Ovary (tissue), 3 donors: Measurements from ENCODE around the gene TMEM59L.

Experiments used
- CTCF ChIP-seq, 3 donors: fragments of 450-650 bp in 2 of 3; fragments of 200-600 bp in 1 of 3; IDR thresholded peaks; one replicate each; pipeline versions ENCODE4 v1.5.1 to v1.8.0; 2016 to 2022; ENCODE audit warnings: antibody characterized with exemption in 3 of 3, mild to moderate bottlenecking in 1 of 3
- EP300 ChIP-seq: sonication (generic); formaldehyde crosslinking; IDR thresholded peaks from one replicate; pipeline ENCODE4 v1.6.1; 2017; ENCODE audit warnings: antibody characterized with exemption
- POLR2A ChIP-seq: fragments of 450-650 bp; IDR thresholded peaks from one replicate; pipeline ENCODE4 v1.6.1; 2017; ENCODE audit warnings: antibody characterized with exemption, mild to moderate bottlenecking, moderate library complexity
- donor health status: DM: no; HTN: no; CAD: no.

GRCh38 chr19:18605546-18606280 lies 7.0 kb upstream of the TMEM59L start:
- TF ChIP-seq CTCF (IDR thresholded peaks at IDR 0.05): no peak
- no peak for TF ChIP-seq POLR2A
- no peak for TF ChIP-seq EP300
